ENCODE measurements around the gene AGAP3. TPM values are rescaled to one million over a fixed set of nuclear protein-coding genes. Genes with fewer than 3 reads are reported as not detected.

Gene AGAP3
- total and polyA plus RNA-seq, 2 donors (not counting 1 experiment from before 2014, with no cell fraction given) = 21.1 to 22.3 TPM

DNA sequence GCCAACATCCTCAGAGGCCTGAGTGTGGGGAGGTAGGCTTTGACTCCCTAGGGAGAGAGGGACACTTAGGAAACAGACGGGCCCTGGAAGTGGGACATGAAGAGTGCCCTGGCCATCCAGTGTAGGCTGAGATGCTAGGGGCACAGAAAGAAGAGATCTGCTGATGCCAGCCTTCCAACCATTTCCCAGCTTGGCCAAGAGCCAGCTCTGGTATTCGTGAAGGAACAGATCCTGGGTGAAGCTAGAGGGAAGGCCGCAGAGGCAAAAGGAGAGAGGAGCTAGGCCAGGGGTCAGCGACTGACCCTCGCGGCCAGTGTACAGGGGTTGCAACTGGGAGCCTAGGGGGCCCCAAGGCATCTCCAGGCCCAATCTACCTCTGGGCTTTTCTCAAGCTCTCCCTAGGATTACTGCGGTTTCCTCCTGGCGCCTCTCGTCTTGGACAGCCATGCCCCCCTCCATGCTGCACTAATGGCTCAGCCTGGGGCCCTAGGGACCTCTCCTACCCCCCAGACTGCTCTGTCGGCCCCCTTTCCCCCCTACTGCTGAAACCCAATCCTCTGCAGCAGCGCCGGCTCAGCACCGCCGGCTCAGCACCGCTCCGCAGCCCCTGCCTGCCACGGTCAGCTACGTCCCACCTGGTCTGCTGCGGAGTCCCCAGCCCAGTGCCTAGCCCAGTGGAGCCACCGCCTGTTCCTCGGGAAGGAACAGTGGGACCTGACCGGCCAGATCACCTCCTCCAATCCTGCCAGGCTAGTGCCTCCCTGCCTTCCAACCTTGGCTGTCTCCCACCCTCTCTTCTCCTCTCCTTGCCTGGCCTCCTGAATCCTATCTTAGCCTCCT, 38.1 kb upstream of the AGAP3 start, which contains the start of gene ASIC3:
Gene ASIC3 (plus strand): TSS at position 556 of the 840 bp plus-strand sequence. CDS start 355 bp downstream, outside the sequence.
- H2AFZ ChIP-seq (ENCODE audit: insufficient read depth, low read depth, low read length, poor library complexity, severe bottlenecking) = no peak within 1 kb of the TSS
- H3K27me3 Mint-ChIP-seq = peaks cover 6% of the 10 kb centered on the region
- H4K20me1 ChIP-seq (ENCODE audit: control insufficient read depth, insufficient read depth, low read length, poor library complexity, severe bottlenecking) = no peaks in the 10 kb centered on the region
- DNase-seq (no peak), ATAC-seq (ENCODE audit: low read depth) (no peak)
- no peak within 1 kb of the TSS for H3K4me3 Mint-ChIP-seq
- H3K27ac ChIP-seq (ENCODE audit: low read length in 2 of 2) = no peak within 1 kb of the TSS
- H3K9me3 ChIP-seq (ENCODE audit: control extremely low read depth in 1 of 3, control insufficient read depth in 2 of 3, insufficient read depth in 1 of 3, low read length in 2 of 3) = no peaks in the 10 kb centered on the region
- 97% methylated on average over 20 of the region's 22 CpGs for WGBS (ENCODE audit: insufficient coverage)
- peaks cover 6% of the 10 kb centered on the region for H3K4me1 Mint-ChIP-seq
- ChIA-PET CTCF (no interaction called here), POLR2A (no interaction called here)
- no peak within 1 kb of the TSS for H3K4me2 ChIP-seq (replicated peaks; ENCODE audit: low read depth, low read length, poor library complexity, severe bottlenecking)
- H3K79me2 ChIP-seq (ENCODE audit: control insufficient read depth, insufficient read depth, low read length) = no peaks in the 10 kb centered on the region
- H3K27me3 ChIP-seq (replicated peaks in 1 of 4; ENCODE audit: control extremely low read depth in 1 of 4, control insufficient read depth in 3 of 4, insufficient read depth in 4 of 4, low read length in 3 of 4) = peaks cover 0 to 13% (median 3%) of the 10 kb centered on the region in 4 experiments
- H3K9ac ChIP-seq (ENCODE audit: low read length) = no peak within 1 kb of the TSS
- intact Hi-C loops (cut with micrococcal nuclease) = no loop called here
- no peak within 1 kb of the TSS for H3K4me3 ChIP-seq (ENCODE audit: control extremely low read depth in 1 of 5, extremely low read depth in 1 of 5, insufficient read depth in 1 of 5, low read depth in 2 of 5, low read length in 4 of 5)
- H3K9me3 Mint-ChIP-seq (ENCODE audit: insufficient read depth) = no peaks in the 10 kb centered on the region
- no peak within 1 kb of the TSS for H3K27ac Mint-ChIP-seq
- no peaks in the 10 kb centered on the region for H3K36me3 ChIP-seq (replicated peaks in 1 of 2; ENCODE audit: control extremely low read depth in 1 of 2, control insufficient read depth in 1 of 2, extremely low read depth in 1 of 2, insufficient read depth in 2 of 2, low read length in 1 of 2)
- H3K4me1 ChIP-seq (ENCODE audit: control insufficient read depth in 2 of 2, insufficient read depth in 2 of 2, low read length in 2 of 2) = peaks cover 0 to 3% of the 10 kb centered on the region in 2 donors
- TF ChIP-seq, protein P1, sequence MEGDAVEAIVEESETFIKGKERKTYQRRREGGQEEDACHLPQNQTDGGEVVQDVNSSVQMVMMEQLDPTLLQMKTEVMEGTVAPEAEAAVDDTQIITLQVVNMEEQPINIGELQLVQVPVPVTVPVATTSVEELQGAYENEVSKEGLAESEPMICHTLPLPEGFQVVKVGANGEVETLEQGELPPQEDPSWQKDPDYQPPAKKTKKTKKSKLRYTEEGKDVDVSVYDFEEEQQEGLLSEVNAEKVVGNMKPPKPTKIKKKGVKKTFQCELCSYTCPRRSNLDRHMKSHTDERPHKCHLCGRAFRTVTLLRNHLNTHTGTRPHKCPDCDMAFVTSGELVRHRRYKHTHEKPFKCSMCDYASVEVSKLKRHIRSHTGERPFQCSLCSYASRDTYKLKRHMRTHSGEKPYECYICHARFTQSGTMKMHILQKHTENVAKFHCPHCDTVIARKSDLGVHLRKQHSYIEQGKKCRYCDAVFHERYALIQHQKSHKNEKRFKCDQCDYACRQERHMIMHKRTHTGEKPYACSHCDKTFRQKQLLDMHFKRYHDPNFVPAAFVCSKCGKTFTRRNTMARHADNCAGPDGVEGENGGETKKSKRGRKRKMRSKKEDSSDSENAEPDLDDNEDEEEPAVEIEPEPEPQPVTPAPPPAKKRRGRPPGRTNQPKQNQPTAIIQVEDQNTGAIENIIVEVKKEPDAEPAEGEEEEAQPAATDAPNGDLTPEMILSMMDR (IDR thresholded peaks at IDR 0.05) = no peak
- no peak for TF ChIP-seq EZH2 (IDR thresholded peaks at IDR 0.05; ENCODE audit: borderline replicate concordance, insufficient read depth, low read depth, low read length, poor library complexity, severe bottlenecking)

DNA sequence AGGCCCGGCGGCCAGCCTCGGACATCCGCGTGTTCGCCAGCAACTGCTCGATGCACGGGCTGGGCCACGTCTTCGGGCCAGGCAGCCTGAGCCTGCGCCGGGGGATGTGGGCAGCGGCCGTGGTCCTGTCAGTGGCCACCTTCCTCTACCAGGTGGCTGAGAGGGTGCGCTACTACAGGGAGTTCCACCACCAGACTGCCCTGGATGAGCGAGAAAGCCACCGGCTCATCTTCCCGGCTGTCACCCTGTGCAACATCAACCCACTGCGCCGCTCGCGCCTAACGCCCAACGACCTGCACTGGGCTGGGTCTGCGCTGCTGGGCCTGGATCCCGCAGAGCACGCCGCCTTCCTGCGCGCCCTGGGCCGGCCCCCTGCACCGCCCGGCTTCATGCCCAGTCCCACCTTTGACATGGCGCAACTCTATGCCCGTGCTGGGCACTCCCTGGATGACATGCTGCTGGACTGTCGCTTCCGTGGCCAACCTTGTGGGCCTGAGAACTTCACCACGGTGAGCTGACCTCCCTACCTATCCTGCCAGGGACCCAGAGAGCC, 37.3 kb upstream of the AGAP3 start:
- H3K36me3 ChIP-seq (replicated peaks in 1 of 2; ENCODE audit: control extremely low read depth in 1 of 2, control insufficient read depth in 1 of 2, extremely low read depth in 1 of 2, insufficient read depth in 2 of 2, low read length in 1 of 2) = no peaks in the 10 kb centered on the region
- peaks cover 0 to 13% (median 3%) of the 10 kb centered on the region in 4 experiments for H3K27me3 ChIP-seq (replicated peaks in 1 of 4; ENCODE audit: control extremely low read depth in 1 of 4, control insufficient read depth in 3 of 4, insufficient read depth in 4 of 4, low read length in 3 of 4)
- no peak for TF ChIP-seq EZH2 (IDR thresholded peaks at IDR 0.05; ENCODE audit: borderline replicate concordance, insufficient read depth, low read depth, low read length, poor library complexity, severe bottlenecking)
- TF ChIP-seq, protein P1 (IDR thresholded peaks at IDR 0.05) = no peak
- H3K9me3 Mint-ChIP-seq (ENCODE audit: insufficient read depth) = no peaks in the 10 kb centered on the region
- no peak overlapping the region for H3K9ac ChIP-seq (ENCODE audit: low read length)
- H3K4me1 ChIP-seq (ENCODE audit: control insufficient read depth in 2 of 2, insufficient read depth in 2 of 2, low read length in 2 of 2) = peaks cover 0 to 3% of the 10 kb centered on the region in 2 donors
- DNase-seq (no peak), ATAC-seq (ENCODE audit: low read depth) (no peak)
- POLR2A ChIA-PET = no interaction called here
- H3K27ac ChIP-seq (ENCODE audit: low read length in 2 of 2) = no peak overlapping the region
- H3K9me3 ChIP-seq (ENCODE audit: control extremely low read depth in 1 of 3, control insufficient read depth in 2 of 3, insufficient read depth in 1 of 3, low read length in 2 of 3) = no peaks in the 10 kb centered on the region
- no peaks in the 10 kb centered on the region for H3K79me2 ChIP-seq (ENCODE audit: control insufficient read depth, insufficient read depth, low read length)
- no peak overlapping the region for H3K4me3 Mint-ChIP-seq
- no peak overlapping the region for H3K4me3 ChIP-seq (ENCODE audit: control extremely low read depth in 1 of 5, extremely low read depth in 1 of 5, insufficient read depth in 1 of 5, low read depth in 2 of 5, low read length in 4 of 5)
- H4K20me1 ChIP-seq (ENCODE audit: control insufficient read depth, insufficient read depth, low read length, poor library complexity, severe bottlenecking) = no peaks in the 10 kb centered on the region
- WGBS (ENCODE audit: insufficient coverage) = 97% methylated on average over 38 of the region's 38 CpGs
- intact Hi-C loops (cut with micrococcal nuclease) = no loop called here
- H3K4me1 Mint-ChIP-seq = peaks cover 6% of the 10 kb centered on the region
- no peak overlapping the region for H3K4me2 ChIP-seq (replicated peaks; ENCODE audit: low read depth, low read length, poor library complexity, severe bottlenecking)
- H3K27me3 Mint-ChIP-seq = peaks cover 6% of the 10 kb centered on the region
- CTCF ChIA-PET = no interaction called here
- no peak overlapping the region for H2AFZ ChIP-seq (ENCODE audit: insufficient read depth, low read depth, low read length, poor library complexity, severe bottlenecking)
- H3K27ac Mint-ChIP-seq = no peak overlapping the region
